HUES6 (cell line): ENCODE measurements around the gene SLC19A1.

Experiments used
- H3K27ac ChIP-seq: 2 replicates; pipeline ENCODE4 v1.7.0; 2013; ENCODE audit warnings: low read depth, mild to moderate bottlenecking, low read length, inconsistent platforms
- H3K27me3 ChIP-seq: 2 replicates; pipeline ENCODE4 v1.6.1; 2013; ENCODE audit warnings: low read length; ENCODE audit not compliant: control insufficient read depth, insufficient read depth
- H3K36me3 ChIP-seq: 2 replicates; pipeline ENCODE4 v1.6.1; 2013; ENCODE audit warnings: low read length; ENCODE audit not compliant: control insufficient read depth, insufficient read depth
- H3K4me1 ChIP-seq: 2 replicates; pipeline ENCODE4 v1.6.1; 2013; ENCODE audit warnings: low read length; ENCODE audit not compliant: control insufficient read depth, insufficient read depth
- H3K4me3 ChIP-seq: 2 replicates; pipeline ENCODE4 v1.5.1; 2013; ENCODE audit warnings: low read depth, low read length
- H3K9ac ChIP-seq: one replicate; pipeline ENCODE4 v1.6.1; 2013; ENCODE audit warnings: mild to moderate bottlenecking, low read length
- H3K9me3 ChIP-seq: 2 replicates; pipeline ENCODE4 v1.6.1; 2013; ENCODE audit warnings: low read depth, low read length; ENCODE audit not compliant: control insufficient read depth, insufficient read depth

The SLC19A1 gene

DNA sequence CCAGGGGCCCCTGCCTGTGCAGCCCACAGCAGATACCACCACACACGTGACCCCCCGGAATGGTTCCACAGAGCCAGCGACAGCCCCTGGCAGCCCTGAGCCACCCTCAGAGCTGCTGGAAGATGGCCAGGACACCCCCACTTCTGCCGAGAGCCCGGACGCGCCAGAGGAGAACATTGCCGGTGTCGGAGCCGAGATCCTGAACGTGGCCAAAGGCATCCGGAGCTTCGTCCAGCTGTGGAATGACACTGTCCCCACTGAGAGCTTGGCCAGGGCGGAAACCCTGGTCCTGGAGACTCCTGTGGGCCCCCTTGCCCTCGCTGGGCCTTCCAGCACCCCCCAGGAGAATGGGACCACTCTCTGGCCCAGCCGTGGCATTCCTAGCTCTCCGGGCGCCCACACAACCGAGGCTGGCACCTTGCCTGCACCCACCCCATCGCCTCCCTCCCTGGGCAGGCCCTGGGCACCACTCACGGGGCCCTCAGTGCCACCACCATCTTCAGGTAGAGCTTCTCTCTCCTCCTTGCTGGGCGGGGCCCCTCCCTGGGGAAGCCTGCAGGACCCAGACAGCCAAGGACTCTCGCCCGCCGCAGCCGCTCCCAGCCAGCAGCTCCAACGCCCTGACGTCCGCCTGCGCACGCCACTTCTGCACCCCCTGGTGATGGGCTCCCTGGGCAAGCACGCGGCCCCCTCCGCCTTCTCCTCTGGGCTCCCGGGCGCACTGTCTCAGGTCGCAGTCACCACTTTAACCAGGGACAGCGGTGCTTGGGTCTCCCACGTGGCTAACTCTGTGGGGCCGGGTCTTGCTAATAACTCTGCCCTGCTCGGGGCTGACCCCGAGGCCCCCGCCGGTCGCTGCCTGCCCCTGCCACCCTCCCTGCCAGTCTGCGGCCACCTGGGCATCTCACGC, 86.3 kb downstream of the SLC19A1 start:
- no peaks in the 10 kb centered on the region for H3K27me3 ChIP-seq
- no peak overlapping the region for H3K4me3 ChIP-seq
- peaks cover 36% of the 10 kb centered on the region for H3K36me3 ChIP-seq
- H3K9me3 ChIP-seq, result peaks cover 8% of the 10 kb centered on the region; the same call in 1 of the 2 replicates
- H3K27ac ChIP-seq, result no peak overlapping the region
- H3K4me1 ChIP-seq, result peaks cover 3% of the 10 kb centered on the region; the same call in 1 of the 2 replicates
- H3K9ac ChIP-seq, result no peak overlapping the region

DNA sequence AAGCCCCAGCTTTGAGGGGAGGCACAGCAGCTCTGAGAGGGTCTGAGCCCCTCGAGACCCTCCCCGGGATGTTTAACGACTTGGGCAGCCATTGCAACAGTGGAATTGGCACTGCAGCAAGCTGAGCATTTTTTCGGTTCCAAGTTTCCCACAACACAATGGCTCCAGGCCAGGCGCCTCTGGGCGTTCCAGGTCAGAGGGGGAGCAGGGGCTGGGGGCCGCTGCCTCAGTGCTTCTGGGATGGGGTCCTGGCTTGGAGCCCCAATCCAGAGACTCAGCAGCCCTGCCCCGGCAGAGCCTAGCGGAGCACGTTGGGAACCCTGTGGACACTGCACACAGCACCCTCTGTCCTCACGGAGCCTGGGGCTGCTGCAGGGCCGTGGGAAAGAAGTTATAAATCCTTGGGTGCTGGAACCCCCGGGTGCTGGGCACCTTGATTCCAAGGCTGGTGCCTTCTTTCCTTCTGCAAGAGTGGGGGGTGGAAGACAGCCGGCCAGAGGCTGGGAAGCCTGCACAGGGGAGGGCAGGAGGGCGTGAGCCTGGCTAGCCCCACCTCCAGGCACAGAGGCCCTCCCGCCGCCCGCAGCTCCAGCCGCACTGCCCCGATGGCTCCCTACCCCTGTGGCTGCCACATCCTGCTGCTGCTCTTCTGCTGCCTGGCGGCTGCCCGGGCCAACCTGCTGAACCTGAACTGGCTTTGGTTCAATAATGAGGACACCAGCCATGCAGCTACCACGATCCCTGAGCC, 87.1 kb downstream of the SLC19A1 start:
- H3K27me3 ChIP-seq, result no peaks in the 10 kb centered on the region
- H3K9ac ChIP-seq, result no peak overlapping the region
- H3K36me3 ChIP-seq, result peaks cover 28% of the 10 kb centered on the region
- H3K27ac ChIP-seq, result no peak overlapping the region
- peaks cover 3% of the 10 kb centered on the region; the same call in 1 of the 2 replicates for H3K4me1 ChIP-seq
- H3K4me3 ChIP-seq, result no peak overlapping the region
- H3K9me3 ChIP-seq, result peaks cover 8% of the 10 kb centered on the region; the same call in 1 of the 2 replicates

DNA sequence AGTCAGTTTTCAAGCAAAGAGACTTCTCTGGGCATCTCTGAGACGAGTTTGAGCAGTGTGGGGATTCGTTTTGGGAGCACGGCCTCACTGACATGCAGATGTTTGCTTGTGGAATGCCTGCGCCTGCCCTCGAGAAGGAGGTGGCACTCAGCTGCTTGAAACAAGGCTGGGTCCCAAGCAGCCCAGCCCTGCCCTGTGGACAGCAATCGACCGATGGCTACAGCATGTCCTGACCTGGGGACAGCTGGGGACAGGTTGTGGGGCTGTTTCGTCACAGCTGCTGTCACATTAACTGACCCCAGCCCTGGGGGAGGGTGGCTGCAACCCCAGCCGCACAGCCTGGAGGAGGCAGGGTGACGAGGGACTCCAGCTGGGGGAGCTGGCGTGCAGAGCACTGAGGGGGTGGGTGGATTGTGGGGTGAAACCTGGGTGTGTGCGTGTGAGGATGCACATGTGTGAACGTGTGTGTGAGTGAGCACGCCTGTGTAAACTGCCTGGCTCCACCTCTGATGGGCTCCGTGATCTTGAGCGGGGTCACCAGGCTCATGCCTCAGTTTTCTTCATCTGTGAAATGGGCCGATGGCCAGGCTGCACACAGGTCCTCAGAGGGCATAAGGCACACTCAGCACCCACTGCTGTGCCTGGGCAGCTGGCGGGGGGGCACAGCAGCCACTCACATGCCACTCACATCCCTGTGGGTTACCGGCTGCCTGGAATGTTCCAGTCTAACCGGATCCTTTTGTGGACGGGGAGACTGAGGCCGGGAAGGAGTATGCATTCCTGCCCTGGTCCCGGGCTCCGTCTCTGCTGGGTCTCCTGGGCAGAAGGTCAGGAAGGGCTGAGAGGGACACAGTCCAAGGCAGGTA, 87.9 kb downstream of the SLC19A1 start:
- Histone ChIP-seq H3K4me3 (no peak overlapping the region), H3K27me3 (no peaks in the 10 kb centered on the region), H3K4me1 (0 out of 2 replicates have a peak, but pooled peaks cover 3% of the 10 kb centered on the region), H3K27ac (no peak overlapping the region), H3K9me3 (peaks cover 8% of the 10 kb centered on the region; the same call in 1 of the 2 replicates), H3K9ac (no peak overlapping the region), H3K36me3 (peaks cover 23% of the 10 kb centered on the region; the same call in 1 of the 2 replicates)

DNA sequence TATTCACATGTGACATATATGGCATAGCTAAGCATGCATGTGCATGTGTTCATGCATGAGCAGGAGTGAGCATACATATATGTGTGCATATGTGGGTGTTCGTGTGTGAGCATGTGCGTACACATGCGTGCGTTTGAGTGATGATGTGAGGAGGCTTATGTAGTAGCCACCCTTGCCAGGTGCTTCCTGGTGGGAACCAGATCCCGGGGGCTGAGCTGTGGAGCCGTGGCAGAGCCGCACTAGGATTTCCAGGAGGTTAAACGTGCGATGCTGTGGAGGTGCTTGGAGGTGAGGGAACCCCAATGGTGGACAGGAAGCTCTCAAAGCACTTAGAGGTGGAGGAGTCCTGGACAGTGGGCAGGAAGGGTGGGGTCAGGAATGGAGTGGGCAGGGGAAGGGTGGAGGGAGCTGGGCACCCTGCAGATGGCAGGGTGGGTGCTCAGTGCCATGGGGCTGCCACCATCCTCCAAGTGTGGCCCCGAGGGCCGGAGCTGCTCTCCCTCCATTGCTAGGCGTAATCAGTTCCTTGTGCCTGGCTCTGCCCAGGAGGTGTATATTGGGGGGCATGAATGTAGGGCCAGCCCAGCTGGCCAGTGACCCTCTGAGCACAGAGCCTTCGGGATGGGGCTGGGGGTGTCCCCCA, 88.8 kb downstream of the SLC19A1 start:
- peaks cover 8% of the 10 kb centered on the region; the same call in 1 of the 2 replicates for H3K9me3 ChIP-seq
- H3K4me3 ChIP-seq, result no peak overlapping the region
- peaks cover 24% of the 10 kb centered on the region for H3K36me3 ChIP-seq
- H3K27ac ChIP-seq, result no peak overlapping the region
- H3K4me1 ChIP-seq, result no peaks in the 10 kb centered on the region
- no peak overlapping the region for H3K9ac ChIP-seq
- no peaks in the 10 kb centered on the region for H3K27me3 ChIP-seq

DNA sequence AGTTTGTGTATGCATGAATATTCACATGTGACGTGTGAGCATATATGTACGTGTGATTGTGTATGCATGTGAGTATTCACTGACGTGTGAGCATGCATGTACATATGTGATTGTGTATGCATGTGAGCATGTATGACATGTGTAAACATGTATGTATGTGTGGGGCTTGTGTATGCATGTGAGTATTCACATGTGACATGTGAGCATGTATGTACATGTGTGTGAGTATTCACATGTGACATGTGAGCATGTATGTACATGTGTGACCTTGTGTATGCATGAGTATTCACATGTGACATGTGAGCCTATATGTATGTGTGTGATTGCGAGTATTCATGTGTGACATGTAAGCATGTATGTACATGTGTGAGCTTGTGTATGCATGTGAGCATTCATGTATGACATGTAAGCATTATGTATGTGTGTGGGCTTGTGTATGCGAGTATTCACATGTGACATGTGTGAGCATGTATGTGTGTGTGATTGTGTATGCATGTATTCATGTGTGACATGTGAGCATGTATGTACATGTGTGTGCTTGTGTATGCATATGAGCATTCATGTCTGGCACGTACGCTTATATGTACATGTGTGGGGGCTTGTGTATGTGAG, 89.4 kb downstream of the SLC19A1 start:
- Histone ChIP-seq H3K9me3 (peaks cover 8% of the 10 kb centered on the region; the same call in 1 of the 2 replicates), H3K27me3 (no peaks in the 10 kb centered on the region), H3K27ac (no peak overlapping the region), H3K4me3 (no peak overlapping the region), H3K4me1 (no peaks in the 10 kb centered on the region), H3K9ac (no peak overlapping the region), H3K36me3 (peaks cover 30% of the 10 kb centered on the region)

GRCh38 chr21:45451771-45452182, 90.5 kb downstream of the SLC19A1 start:
- Histone ChIP-seq H3K27ac (no peak overlapping the region), H3K9me3 (peaks cover 8% of the 10 kb centered on the region; the same call in 1 of the 2 replicates), H3K27me3 (no peaks in the 10 kb centered on the region), H3K4me1 (no peaks in the 10 kb centered on the region), H3K4me3 (no peak overlapping the region), H3K9ac (no peak overlapping the region), H3K36me3 (peaks cover 28% of the 10 kb centered on the region)

DNA sequence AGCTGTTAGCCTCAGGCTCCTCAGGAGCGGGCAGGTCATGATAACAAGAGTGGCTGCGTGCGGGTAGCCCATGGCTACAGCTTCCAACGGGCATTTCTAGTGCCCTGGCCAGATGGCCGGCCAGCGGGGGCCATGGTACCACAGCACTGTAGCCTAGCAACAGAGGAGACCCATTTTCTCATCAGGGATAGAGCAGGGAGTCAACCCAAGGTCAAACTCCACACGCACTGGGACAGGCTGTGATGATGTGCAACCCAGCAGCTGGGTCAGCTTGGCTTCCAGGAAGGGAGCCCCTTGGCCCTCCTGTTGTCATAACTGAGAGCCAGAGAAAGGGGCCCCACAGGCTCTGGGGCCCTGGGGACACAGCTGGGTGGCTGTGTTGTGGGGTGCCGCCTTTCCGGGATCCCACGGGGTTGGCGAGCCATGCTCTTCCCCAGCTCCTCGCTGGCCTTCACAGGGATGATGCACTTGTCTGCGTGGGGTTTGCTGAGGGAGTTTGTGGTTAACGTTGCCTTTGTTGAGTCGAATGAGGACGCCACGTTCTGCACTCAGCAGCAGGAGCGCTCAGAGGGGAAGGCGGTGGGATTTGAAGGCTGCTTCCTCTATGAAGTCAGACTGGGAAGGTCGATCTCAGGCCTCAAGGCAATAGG, 91.0 kb downstream of the SLC19A1 start:
- H3K4me3 ChIP-seq, result no peak overlapping the region
- no peak overlapping the region for H3K9ac ChIP-seq
- H3K4me1 ChIP-seq, result no peaks in the 10 kb centered on the region
- H3K27me3 ChIP-seq, result no peaks in the 10 kb centered on the region
- H3K27ac ChIP-seq, result no peak overlapping the region
- peaks cover 29% of the 10 kb centered on the region for H3K36me3 ChIP-seq
- peaks cover 8% of the 10 kb centered on the region for H3K9me3 ChIP-seq

DNA sequence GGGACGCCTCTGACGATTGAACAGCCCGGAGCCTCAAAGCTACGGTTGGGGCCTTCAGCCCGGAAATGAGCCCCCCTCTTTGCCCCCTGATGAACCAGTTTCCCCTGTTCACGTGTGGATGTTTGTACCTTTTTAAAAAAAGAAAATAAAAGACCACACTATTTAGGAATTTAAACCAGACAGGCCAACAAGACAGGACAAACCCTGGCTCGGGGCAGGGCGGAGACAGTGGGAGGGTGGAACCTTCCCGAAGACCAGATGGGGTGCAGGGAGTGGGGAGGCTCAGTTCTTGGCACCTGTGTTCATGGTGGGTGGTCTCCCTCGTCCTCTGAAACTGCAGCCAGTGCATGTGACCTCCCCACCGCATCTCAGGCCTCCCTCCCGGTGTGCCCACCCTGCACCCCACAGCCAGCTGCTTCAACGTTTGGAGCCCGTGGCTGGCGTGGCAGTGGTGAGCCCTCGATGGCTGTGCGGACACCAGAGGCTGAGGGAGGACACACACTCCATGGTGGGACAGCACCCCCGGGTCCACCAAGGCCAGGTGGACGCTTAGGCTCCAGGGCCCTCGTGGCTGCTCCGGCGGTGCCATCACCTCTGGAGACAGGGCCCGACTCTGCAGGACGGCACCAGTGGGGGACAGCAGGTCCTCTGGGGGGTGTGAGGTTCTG, 91.7 kb downstream of the SLC19A1 start:
- Histone ChIP-seq H3K27ac (no peak overlapping the region), H3K36me3 (peaks cover 26% of the 10 kb centered on the region), H3K9me3 (peaks cover 11% of the 10 kb centered on the region), H3K27me3 (no peaks in the 10 kb centered on the region), H3K4me3 (no peak overlapping the region), H3K4me1 (no peaks in the 10 kb centered on the region), H3K9ac (no peak overlapping the region)

DNA sequence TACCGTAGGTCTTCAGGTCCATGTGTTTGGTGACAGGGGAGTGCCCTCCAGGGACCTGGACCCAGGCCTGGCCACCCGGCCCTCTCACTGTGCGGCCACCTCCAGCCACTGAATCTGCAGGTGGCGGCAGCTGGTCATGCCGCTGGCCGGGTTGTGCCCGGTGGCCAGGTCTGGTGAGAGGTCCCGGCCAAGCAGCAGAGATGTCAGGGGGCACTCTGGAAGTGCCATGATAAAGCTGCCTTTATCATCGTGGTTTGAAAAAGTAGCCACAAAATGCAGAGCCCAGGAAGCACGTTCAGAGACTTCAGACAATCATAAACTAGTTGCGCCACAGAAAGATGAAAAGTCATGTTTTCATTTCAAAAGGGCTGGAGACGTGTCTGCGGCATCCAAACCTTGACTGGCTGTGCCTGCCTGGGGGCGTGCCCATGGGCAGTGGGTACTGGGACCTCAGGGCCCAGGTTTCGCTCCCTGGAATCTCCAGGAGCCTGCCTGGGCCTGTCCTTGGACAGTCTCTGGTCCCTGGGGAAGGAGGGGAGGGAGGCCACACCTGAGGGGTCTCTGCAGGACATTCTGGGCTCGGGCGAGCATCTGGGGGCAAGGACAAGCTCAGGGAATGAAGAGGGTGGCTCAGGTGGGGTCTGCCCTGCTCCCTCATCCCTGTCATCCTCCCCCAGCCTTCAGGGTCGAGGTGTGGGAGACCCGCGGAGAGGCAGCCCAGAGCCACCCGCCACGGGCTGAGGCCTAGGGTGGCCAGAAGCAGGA, 92.4 kb downstream of the SLC19A1 start:
- H3K9ac ChIP-seq, result no peak overlapping the region
- H3K4me1 ChIP-seq, result no peaks in the 10 kb centered on the region
- H3K27me3 ChIP-seq, result no peaks in the 10 kb centered on the region
- peaks cover 30% of the 10 kb centered on the region for H3K36me3 ChIP-seq
- H3K27ac ChIP-seq, result no peak overlapping the region
- no peak overlapping the region for H3K4me3 ChIP-seq
- peaks cover 16% of the 10 kb centered on the region for H3K9me3 ChIP-seq
